COLO829 (cell line): ENCODE measurements around the gene YBEY.

ENCODE experiments used
- DNase-seq: peaks from one replicate; pipeline ENCODE4 v3.0.0; 2012; ENCODE audit warnings: low spot score

YBEY gene

DNA sequence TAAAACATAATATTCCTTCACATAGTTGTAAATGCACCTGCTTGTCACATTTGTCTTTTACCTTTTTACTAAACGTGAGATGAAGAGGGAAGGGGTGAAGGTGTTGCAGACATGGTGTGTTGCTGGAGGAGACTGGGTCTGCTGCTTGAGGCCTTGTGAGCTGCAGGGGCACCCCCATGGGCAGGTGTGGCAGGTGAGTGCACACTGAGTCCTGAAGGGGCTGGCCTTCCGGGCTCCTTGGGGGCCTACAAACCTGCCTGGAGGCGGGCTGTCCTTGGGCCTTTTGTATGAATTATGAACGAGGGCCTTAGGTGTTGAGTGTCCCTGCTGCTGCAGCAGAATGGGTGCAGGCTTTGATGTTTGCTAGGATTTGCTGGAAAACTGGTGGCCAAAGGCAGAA, 41.6 kb downstream of the YBEY start:
- no peak for DNase-seq

- no peak for DNase-seq
Observed at GRCh38 chr21:46328151-46328550, 42.0 kb downstream of the YBEY start.

DNA sequence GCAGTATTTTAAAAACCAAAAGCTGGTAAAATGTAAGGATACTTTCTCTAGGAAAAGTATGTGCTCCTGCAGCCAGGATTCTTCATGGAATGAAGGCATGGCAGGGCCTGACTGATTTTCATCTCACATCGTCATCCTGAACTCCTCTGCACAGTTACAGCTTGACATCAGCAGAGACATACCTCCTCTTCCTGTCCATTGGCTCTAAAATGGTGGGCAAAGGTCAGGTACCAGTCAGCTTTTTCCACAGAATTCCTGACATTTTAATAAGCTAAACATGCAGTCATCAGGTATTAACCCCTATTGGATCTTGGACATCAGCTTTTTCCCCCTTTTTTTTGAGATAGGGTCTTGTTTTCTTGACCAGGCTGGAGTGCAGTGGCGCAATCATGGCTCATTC, 43.7 kb downstream of the YBEY start:
- DNase-seq = no peak

- no peak for DNase-seq
Observed at GRCh38 chr21:46334351-46335140, 48.4 kb downstream of the YBEY start.

- DNase-seq = no peak
Observed at GRCh38 chr21:46336603-46337002, 50.5 kb downstream of the YBEY start.

DNA sequence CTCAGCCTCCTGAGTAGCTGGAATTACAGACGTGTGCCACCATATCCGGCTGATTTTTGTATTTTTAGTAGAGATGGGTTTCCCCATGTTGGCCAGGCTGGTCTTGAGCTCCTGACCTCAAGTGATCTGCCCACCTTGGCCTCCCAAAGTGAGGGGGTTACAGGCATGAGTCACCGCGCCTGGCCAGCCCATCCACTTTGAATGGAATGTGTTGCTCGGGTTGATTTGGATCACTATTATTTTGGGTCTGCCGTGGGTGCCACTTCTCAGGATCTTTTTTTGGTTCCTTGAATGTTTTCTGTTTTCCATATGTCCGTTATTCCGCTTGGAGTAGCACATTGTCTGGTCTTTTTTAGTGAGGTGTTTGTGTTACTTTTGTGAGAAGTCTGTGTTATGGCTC, 54.9 kb downstream of the YBEY start:
- DNase-seq = no peak

DNA sequence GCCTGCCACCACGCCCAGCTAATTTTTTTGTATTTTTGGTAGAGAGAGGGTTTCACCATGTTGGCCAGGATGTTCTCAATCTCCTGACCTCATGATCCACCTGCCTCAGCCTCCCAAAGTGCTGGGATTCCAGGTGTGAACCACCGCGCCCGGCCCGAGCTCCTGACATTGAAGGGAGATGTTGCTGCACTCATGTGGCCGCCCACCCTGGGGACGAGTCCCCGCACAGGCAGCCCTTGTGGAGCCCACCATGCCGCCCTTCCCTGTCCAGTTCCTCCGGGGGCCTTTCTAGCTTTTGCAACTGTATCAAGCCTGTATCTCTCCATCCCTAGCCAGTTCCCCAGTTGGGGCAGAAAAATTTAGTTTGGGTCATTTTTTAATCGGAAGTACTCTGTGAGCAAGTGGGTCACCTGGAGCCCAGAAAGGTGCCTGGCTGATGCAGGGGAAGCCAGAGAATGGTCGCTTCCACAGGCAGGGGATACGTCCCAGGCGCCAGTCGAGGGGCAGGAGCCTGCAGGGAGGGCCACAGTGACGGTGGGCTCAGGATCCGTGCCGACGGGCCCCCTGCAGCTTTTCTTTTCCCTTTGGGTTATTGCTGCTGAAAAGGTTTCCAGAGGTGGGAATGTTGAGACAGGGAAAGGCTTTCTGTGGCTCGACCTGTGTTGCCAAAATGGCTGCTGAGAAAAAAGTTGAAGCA, 58.2 kb downstream of the YBEY start:
- DNase-seq = no peak

DNA sequence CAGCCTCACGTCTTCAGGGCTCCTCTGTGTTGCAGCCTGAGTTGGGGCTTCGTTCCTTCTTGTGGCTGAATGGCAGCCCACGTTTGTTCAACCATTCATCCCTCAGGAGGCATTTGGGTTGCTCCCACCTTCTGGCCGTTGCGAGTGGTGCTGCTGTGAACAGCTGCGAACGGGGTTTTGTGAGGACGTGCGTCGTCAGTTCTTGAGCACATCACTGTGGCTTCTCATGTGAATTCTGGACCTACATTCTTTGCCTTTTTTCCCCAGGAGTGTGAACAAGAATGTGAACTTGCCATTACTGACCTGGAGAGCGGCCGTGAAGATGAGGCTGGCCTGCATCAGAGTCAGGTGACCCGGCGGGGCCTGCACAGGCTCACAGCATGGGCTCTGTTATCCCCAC, 59.7 kb downstream of the YBEY start:
- no peak for DNase-seq

DNA sequence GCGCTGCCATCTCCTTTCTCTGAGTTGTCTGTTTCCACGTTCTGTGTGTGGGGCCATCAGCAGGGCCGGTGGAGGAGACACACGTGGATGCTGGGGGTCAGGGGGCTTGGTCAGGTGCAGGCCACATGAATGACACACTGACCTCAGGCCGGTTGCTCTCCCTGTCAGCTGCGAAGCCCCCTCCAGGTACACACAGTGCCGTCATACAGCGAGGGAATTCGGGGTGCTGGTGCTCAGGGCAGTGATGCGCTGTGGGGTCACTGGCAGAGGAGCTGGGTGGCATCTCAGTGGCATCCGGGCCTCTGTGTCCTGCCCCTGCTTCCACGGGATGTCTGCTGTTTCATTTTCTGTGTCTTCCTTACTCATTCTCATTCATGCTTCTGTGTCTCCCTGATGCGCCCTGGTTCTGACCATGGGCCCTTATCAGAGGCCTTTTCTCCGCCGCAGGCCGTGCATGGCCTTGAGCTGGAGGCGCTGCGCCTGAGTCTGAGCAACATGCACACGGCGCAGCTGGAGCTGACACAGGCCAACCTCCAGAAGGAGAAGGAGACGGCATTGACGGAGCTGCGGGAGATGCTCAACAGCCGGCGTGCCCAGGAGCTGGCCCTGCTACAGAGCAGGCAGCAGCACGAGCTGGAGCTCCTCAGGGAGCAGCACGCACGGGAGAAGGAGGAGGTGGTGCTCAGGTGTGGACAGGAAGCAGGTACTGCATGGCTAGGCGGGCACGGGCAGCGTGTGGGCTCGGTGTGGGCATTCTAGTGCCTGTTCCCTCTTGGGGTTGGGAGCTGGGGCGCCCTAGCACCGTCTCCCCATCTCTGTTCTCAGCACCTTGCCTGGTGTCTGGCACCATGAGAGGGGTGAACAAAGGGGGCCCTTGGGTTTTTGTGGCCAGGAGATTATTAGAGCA, 60.4 kb downstream of the YBEY start:
- DNase-seq = no peak

DNA sequence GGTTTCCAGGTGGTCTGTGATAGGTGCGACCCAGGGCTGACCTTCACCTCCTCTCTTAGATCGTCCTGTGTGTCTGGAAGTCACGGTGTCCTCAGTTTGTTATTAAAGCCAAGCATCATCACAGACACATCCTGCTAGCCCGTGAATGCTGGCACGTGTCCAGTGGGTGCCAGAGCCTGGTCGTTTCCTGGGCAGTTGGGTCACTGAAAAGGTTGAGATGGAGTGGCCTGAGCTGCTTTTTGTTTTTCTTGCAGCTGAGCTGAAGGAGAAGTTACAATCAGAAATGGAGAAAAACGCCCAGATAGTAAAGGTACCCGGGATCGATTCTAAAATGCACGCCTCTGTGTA, 61.0 kb downstream of the YBEY start:
- DNase-seq = no peak
